Breast epithelium (tissue), 4 donors: ENCODE results near the gene EPM2A. TPM values are rescaled to one million over a fixed set of nuclear protein-coding genes. Genes with fewer than 3 reads are reported as not detected.

ENCODE experiments used
- DNase-seq, 2 donors: peaks; one replicate each; pipeline ENCODE4 v3.0.0-alpha.2; 2019; ENCODE audit warnings: low spot score in 2 of 2
- H3K27ac ChIP-seq, 2 donors: fragments of 200-600 bp; sonication (generic) in 1 of 2; one replicate each; pipeline ENCODE4 v1.5.1; 2016 to 2019; ENCODE audit warnings: mild to moderate bottlenecking in 1 of 2
- H3K27me3 ChIP-seq, 2 donors: fragments of 200-600 bp; sonication (generic) in 1 of 2; one replicate each; pipeline versions ENCODE4 v1.5.1 to v1.6.0; 2017 to 2019; ENCODE audit warnings: control low read depth in 1 of 2, mild to moderate bottlenecking in 1 of 2
- H3K36me3 ChIP-seq: fragments of 200-600 bp; one replicate; pipeline ENCODE4 v1.5.1; 2019
- H3K4me1 ChIP-seq, 2 donors: fragments of 200-600 bp; sonication (generic); one replicate each; pipeline ENCODE4 v1.5.1; 2016 to 2019; ENCODE audit warnings: control low read depth in 1 of 2
- H3K4me3 ChIP-seq, 3 donors: fragments of 200-600 bp; sonication (generic); 1 replicate in 2 of 3; 2 replicates in 1 of 3; pipeline ENCODE4 v1.5.1; 2016 to 2019; ENCODE audit warnings: mild to moderate bottlenecking in 3 of 3, moderate library complexity in 2 of 3
- H3K9me3 ChIP-seq, 2 donors: fragments of 200-600 bp; sonication (generic) in 1 of 2; one replicate each; pipeline ENCODE4 v1.5.1; 2016 to 2019; ENCODE audit warnings: control low read depth in 1 of 2
- CTCF ChIP-seq, 3 donors: fragments of 450-650 bp; IDR thresholded peaks; one replicate each; pipeline ENCODE4 v1.5.1; 2016 to 2017; ENCODE audit warnings: antibody characterized with exemption in 3 of 3, mild to moderate bottlenecking in 3 of 3, moderate library complexity in 3 of 3
- POLR2A ChIP-seq: fragments of 450-650 bp; IDR thresholded peaks from one replicate; pipeline ENCODE4 v1.6.1; 2016; ENCODE audit warnings: antibody characterized with exemption, mild to moderate bottlenecking, moderate library complexity
- POLR2AphosphoS5 ChIP-seq, 3 donors: sonication (generic); formaldehyde crosslinking; IDR thresholded peaks; one replicate each; pipeline ENCODE4 v1.6.1; 2017; ENCODE audit warnings: antibody characterized with exemption in 3 of 3
- intact Hi-C: fragments of 100-400 bp; cut with DNase I; formaldehyde crosslinking; loops from one replicate; pipeline ENCODE4 v1.15.1; 2023; ENCODE audit warnings: low total_unique reads
- total RNA-seq, 3 donors: library from RNA; depleted of rRNA; stranded (reverse); fragments of >200 nt; gene quantifications; one replicate each; pipeline ENCODE4 v1.1.0, GENCODE V29; 2016

Gene EPM2A
- total RNA-seq, 3 donors from 2014 or later = 14.1 to 19.5 (median 15.7) TPM

- Histone ChIP-seq H3K4me1 (no peaks in the 10 kb centered on the region), H3K9me3 (peaks cover 0 to 5% of the 10 kb centered on the region in 2 donors), H3K4me3 (no peak overlapping the region), H3K27ac (no peak overlapping the region), H3K36me3 (no peaks in the 10 kb centered on the region), H3K27me3 (no peaks in the 10 kb centered on the region)
- no peak for DNase-seq
- intact Hi-C loops = no loop called here
- TF ChIP-seq POLR2A = no peak
- TF ChIP-seq POLR2AphosphoS5 (IDR thresholded peaks at IDR 0.05) = no peak
- no peak for TF ChIP-seq CTCF (IDR thresholded peaks at IDR 0.05)
These were observed 132.5 kb downstream of the EPM2A start for GRCh38 chr6:145602726-145603326.

DNA sequence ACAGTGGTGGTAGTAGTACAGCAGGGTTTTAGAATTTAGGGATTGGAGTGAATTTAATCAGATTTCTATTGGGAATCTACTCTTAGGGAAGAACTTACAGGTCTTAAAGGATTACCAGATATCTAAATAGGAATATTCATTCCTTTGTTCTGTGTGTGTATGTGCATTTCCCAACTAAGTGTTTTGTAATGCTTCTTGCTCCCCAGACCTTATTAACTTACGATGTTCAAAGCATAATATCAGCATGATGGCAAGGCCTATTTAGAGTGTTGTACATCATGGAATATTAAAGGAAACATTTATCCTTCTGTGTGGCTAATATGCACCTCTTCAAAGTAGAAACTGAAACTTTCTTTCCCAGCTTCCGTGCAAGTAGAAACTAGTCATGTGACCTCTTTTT is 133.9 kb downstream of the EPM2A start:
- no peaks in the 10 kb centered on the region for H3K4me1 ChIP-seq
- TF ChIP-seq POLR2AphosphoS5 (IDR thresholded peaks at IDR 0.05) = no peak
- no peak for TF ChIP-seq POLR2A
- no peak for TF ChIP-seq CTCF (IDR thresholded peaks at IDR 0.05)
- H3K4me3 ChIP-seq = no peak overlapping the region
- H3K36me3 ChIP-seq = no peaks in the 10 kb centered on the region
- peaks cover 0 to 5% of the 10 kb centered on the region in 2 donors for H3K9me3 ChIP-seq
- DNase-seq = no peak
- no peak overlapping the region for H3K27ac ChIP-seq
- no peaks in the 10 kb centered on the region for H3K27me3 ChIP-seq
- intact Hi-C loops = no loop called here

DNA sequence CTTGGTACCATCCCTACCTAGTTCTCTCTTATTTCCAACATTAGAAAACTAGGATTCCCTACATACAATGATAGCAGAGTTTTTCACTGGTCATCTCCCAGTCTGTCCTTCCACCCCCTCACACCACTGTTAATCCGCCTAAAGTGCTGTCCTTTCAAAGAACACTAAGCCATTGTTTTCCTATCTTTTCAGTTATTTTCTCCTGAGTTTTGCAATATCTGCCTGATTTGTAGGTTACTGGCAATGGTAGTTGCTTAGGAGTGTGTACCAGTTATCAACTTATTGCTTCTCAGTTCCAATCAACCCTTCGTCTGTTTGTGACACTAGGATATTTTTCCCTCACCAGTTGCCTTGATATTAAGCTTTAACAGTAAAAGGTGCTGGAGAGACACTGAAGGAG is 135.0 kb downstream of the EPM2A start:
- H3K9me3 ChIP-seq = peaks cover 0 to 5% of the 10 kb centered on the region in 2 donors
- no peak for DNase-seq
- H3K4me1 ChIP-seq = no peaks in the 10 kb centered on the region
- H3K27me3 ChIP-seq = no peaks in the 10 kb centered on the region
- TF ChIP-seq POLR2A (no peak), CTCF (IDR thresholded peaks at IDR 0.05) (no peak), POLR2AphosphoS5 (IDR thresholded peaks at IDR 0.05) (no peak)
- no peaks in the 10 kb centered on the region for H3K36me3 ChIP-seq
- H3K4me3 ChIP-seq = no peak overlapping the region
- H3K27ac ChIP-seq = no peak overlapping the region
- intact Hi-C loops = no loop called here

- Histone ChIP-seq H3K4me3 (no peak overlapping the region), H3K27me3 (no peaks in the 10 kb centered on the region), H3K27ac (no peak overlapping the region), H3K36me3 (no peaks in the 10 kb centered on the region), H3K9me3 (peaks cover 5 to 8% of the 10 kb centered on the region in 2 donors), H3K4me1 (no peaks in the 10 kb centered on the region)
- no peak for DNase-seq
- TF ChIP-seq POLR2AphosphoS5 (IDR thresholded peaks at IDR 0.05) = no peak
- no peak for TF ChIP-seq POLR2A
- no peak for TF ChIP-seq CTCF (IDR thresholded peaks at IDR 0.05)
- intact Hi-C loops = no loop called here
These were observed 146.3 kb downstream of the EPM2A start for GRCh38 chr6:145588981-145589380.

DNA sequence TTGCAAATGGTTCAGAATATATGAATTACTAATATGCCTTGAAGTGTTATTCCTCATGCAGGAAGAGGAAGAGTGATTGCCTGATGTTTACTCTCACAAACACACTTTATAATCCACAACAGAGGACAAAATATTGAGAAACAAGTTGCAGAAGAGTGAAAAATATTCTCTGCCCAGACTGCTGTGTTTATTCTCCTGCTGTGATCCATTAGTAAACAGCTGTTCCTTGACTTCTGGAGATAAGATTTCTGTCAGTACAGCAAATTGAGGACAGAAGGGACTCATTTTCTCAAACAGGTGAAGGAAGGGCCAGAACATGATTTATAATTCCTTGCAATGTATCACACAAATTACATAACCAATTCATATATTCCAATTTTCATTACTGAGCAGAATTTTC is 148.0 kb downstream of the EPM2A start:
- no peaks in the 10 kb centered on the region for H3K4me1 ChIP-seq
- no peak for TF ChIP-seq CTCF (IDR thresholded peaks at IDR 0.05)
- TF ChIP-seq POLR2AphosphoS5 (IDR thresholded peaks at IDR 0.05) = no peak
- no peak for TF ChIP-seq POLR2A
- no peak overlapping the region for H3K27ac ChIP-seq
- no peak for DNase-seq
- intact Hi-C loops = no loop called here
- no peaks in the 10 kb centered on the region for H3K36me3 ChIP-seq
- H3K4me3 ChIP-seq = no peak overlapping the region
- H3K9me3 ChIP-seq = peaks cover 11% of the 10 kb centered on the region in 2 donors
- H3K27me3 ChIP-seq = no peaks in the 10 kb centered on the region
